ENCODE data around the gene IQSEC2.

IQSEC2 gene

GRCh38 chrX:53266914-53267313 is 14.5 kb downstream of the IQSEC2 start:
- no peak for DNase-seq

GRCh38 chrX:53265771-53266574 is 15.4 kb downstream of the IQSEC2 start:
- DNase-seq = no peak

- DNase-seq = peak; percentile 53
Measured at GRCh38 chrX:53263597-53264094, 17.7 kb downstream of the IQSEC2 start.

GRCh38 chrX:53262918-53263394 is 18.4 kb downstream of the IQSEC2 start:
- DNase-seq = peak; percentile 59

GRCh38 chrX:53262189-53262917 is 19.0 kb downstream of the IQSEC2 start:
- no peak for DNase-seq

GRCh38 chrX:53261355-53261972 is 19.9 kb downstream of the IQSEC2 start:
- no peak for DNase-seq

GRCh38 chrX:53260836-53261235 is 20.5 kb downstream of the IQSEC2 start:
- DNase-seq = no peak

GRCh38 chrX:53257670-53258423 is 23.5 kb downstream of the IQSEC2 start:
- no peak for DNase-seq

- DNase-seq = no peak
Measured at GRCh38 chrX:53257166-53257565, 24.2 kb downstream of the IQSEC2 start.

GRCh38 chrX:53256446-53257041 is 24.8 kb downstream of the IQSEC2 start:
- DNase-seq = no peak

- no peak for DNase-seq
Measured at GRCh38 chrX:53255738-53256191, 25.6 kb downstream of the IQSEC2 start.

GRCh38 chrX:53254570-53255461 is 26.6 kb downstream of the IQSEC2 start:
- no peak for DNase-seq

- no peak for DNase-seq
Measured at GRCh38 chrX:53253293-53254020, 27.9 kb downstream of the IQSEC2 start.

GRCh38 chrX:53251307-53251706 is 30.1 kb downstream of the IQSEC2 start:
- no peak for DNase-seq

GRCh38 chrX:53250556-53250955 is 30.8 kb downstream of the IQSEC2 start:
- no peak for DNase-seq

- no peak for DNase-seq
Measured at GRCh38 chrX:53249408-53250042, 31.9 kb downstream of the IQSEC2 start.

- no peak for DNase-seq
Measured at GRCh38 chrX:53247928-53248327, 33.5 kb downstream of the IQSEC2 start.

GRCh38 chrX:53246231-53246630 is 35.2 kb downstream of the IQSEC2 start:
- DNase-seq = no peak

GRCh38 chrX:53244610-53245009 is 36.8 kb downstream of the IQSEC2 start:
- no peak for DNase-seq

GRCh38 chrX:53242310-53242709 is 39.1 kb downstream of the IQSEC2 start:
- DNase-seq = no peak
